GM23248 (cell line): Measurements from ENCODE around the gene SLC44A3.

Source experiments
- EZH2 ChIP-seq: fragments of 200-600 bp; sonication (generic); IDR thresholded peaks from 2 replicates; pipeline ENCODE4 v1.6.1; 2018; ENCODE audit warnings: antibody characterized with exemption, mild to moderate bottlenecking; ENCODE audit not compliant: insufficient read depth, poor library complexity, severe bottlenecking
- EZH2phosphoT487 ChIP-seq: fragments of 200-600 bp; sonication (generic); IDR thresholded peaks from 2 replicates; pipeline ENCODE4 v1.6.1; 2018; ENCODE audit warnings: antibody characterized with exemption, moderate library complexity, mild to moderate bottlenecking, low read depth; ENCODE audit not compliant: insufficient read depth

DNA sequence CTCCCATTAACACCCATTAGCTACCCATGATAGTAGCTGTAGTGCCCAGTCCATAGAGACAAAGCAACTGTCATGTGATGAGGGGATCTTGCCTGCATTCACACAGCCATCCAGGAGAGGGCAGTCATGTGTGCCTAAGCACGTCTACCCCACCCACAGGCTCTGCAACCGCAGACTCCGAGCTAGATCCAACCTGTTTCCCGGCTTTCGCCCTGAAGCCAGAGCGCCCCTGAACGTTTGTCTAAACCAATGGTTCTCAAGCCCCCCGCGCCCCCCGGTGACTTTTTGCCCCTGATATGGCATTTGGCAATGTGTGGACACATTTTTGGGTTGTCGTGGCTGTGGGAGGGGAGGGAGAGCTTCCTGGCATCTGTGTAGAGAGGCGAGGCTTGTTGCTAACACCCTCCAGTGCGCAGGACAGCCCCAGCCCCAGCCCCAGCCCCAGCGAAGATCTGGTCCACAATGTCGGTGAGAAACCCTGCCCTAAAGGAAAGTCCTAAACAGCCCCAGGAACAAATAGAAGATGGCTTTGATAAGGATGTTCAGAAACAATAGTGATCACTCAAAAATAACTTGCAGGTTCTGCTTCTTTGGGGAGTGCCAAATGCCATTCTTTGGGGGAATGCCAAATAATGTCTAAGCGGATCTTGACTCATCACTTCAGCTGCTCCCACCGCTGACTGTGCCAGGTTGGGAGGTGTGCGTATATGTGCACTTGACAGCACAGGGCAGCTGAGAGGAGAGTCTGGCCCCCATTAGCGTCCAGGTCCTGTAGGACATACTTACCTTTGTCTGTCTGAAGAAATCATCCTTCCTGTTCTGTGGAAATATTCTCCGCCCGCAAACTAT, 34.5 kb downstream of the SLC44A3 start:
- TF ChIP-seq EZH2 (no peak), EZH2phosphoT487 (no peak)
